HL-60 (cell line): Measurements from ENCODE around the gene PTPRD.

ENCODE experiments used
- DNase-seq, 2 experiments: peaks; one replicate each; pipeline ENCODE4 v3.0.0-alpha.2; 2010 to 2020; ENCODE audit warnings: low read depth in 1 of 2, low spot score in 1 of 2
- H3K27ac ChIP-seq: fragments of 250-450 bp; sonication (Bioruptor Pico); replicated peaks from 2 replicates; pipeline ENCODE4 v1.5.1; 2020; ENCODE audit warnings: mild to moderate bottlenecking, moderate library complexity
- H3K27me3 ChIP-seq: fragments of 250-450 bp; sonication (Bioruptor Pico); 2 replicates; pipeline ENCODE4 v1.5.1; 2021; ENCODE audit warnings: mild to moderate bottlenecking, moderate library complexity; ENCODE audit not compliant: insufficient read depth, poor library complexity, severe bottlenecking
- H3K4me3 ChIP-seq: replicated peaks from 2 replicates; pipeline ENCODE4 v1.5.1; 2011; ENCODE audit warnings: mild to moderate bottlenecking, control low read depth, low read length; ENCODE audit not compliant: insufficient read depth
- CTCF ChIP-seq: IDR thresholded peaks from one replicate; pipeline ENCODE4 v1.5.1; 2011; ENCODE audit warnings: low read length, control low read depth, inconsistent platforms; ENCODE audit not compliant: insufficient read depth
- GABPA ChIP-seq: IDR thresholded peaks from 2 replicates; pipeline ENCODE4 v1.6.1; 2012; ENCODE audit warnings: low read depth
- POLR2AphosphoS5 ChIP-seq: IDR thresholded peaks from 2 replicates; pipeline ENCODE4 v1.6.1; 2012; ENCODE audit warnings: low read depth
- REST ChIP-seq: IDR thresholded peaks from 2 replicates; pipeline ENCODE4 v1.6.1; 2012; ENCODE audit warnings: low read depth; ENCODE audit not compliant: insufficient replicate concordance
- SPI1 ChIP-seq: IDR thresholded peaks from 2 replicates; pipeline ENCODE4 v1.6.1; 2012; ENCODE audit warnings: low read depth, mild to moderate bottlenecking, borderline replicate concordance

PTPRD gene

DNA sequence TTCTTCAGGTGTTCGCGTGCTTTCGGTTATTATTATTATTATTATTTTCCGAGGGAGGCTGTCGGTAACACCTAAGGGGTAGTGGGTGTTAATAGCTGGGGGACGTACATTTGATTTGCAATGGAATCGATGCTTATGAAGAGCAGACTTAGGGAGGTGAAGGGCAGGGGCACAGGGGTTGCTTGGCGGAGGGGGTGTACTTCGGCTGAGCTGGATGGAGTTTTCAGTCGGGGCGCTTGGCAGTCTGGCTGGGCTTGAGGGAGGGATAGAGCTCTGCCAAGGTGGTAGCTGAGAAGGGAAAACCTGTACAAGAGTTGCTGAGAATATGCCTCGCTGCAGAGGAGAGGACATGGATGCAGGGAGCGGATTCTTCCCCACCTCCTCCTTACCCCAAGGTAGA lies 617 bp upstream of the PTPRD start:
- no peak for DNase-seq
- TF ChIP-seq POLR2AphosphoS5 (no peak), CTCF (no peak), GABPA (no peak), REST (no peak), SPI1 (no peak)
- H3K4me3 ChIP-seq = no peak overlapping the region
- H3K27me3 ChIP-seq = peaks cover 35% of the 10 kb centered on the region
- H3K27ac ChIP-seq = no peak overlapping the region

DNA sequence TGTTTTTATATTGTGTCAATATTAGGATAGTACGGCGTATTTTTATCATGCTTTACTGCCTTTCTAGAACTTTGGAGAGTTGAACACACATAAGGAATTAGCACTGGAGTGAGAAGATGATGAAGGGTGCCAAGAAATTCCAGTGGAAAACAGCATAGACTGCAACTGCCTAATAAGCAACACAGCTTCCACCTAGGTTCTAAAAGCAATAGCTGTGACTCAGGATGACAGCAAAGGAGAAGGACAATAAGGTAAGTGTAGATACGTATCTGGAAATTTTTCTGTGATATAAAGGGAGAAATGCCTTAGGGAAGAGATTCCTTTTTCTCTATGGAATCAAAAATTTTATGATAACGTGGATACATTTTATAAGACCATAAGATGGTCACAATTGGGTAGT lies 7.4 kb downstream of the PTPRD start:
- no peak overlapping the region for H3K27ac ChIP-seq
- TF ChIP-seq SPI1 = no peak
- no peak for TF ChIP-seq GABPA
- no peak for TF ChIP-seq CTCF
- TF ChIP-seq REST = no peak
- TF ChIP-seq POLR2AphosphoS5 = no peak
- DNase-seq = no peak
- no peak overlapping the region for H3K4me3 ChIP-seq
- no peaks in the 10 kb centered on the region for H3K27me3 ChIP-seq

GRCh38 chr9:10604927-10605326 lies 7.9 kb downstream of the PTPRD start:
- Histone ChIP-seq H3K27ac (no peak overlapping the region), H3K27me3 (no peaks in the 10 kb centered on the region), H3K4me3 (no peak overlapping the region)
- no peak for DNase-seq
- TF ChIP-seq CTCF (no peak), SPI1 (no peak), POLR2AphosphoS5 (no peak), GABPA (no peak), REST (no peak)
